Posterior vena cava (tissue), 2 donors: ENCODE measurements around the gene ABCC4. TPM values are rescaled to one million over a fixed set of nuclear protein-coding genes. Genes with fewer than 3 reads are reported as not detected.

ENCODE experiments used
- DNase-seq: peaks from one replicate; pipeline ENCODE4 v3.0.0-alpha.2; 2020; ENCODE audit warnings: low spot score
- intact Hi-C, 2 donors: fragments of 100-400 bp; cut with DNase I; formaldehyde crosslinking; loops; one replicate each; pipeline versions ENCODE4 v1.14.1 to v1.14.2; 2022 to 2023
- long read RNA-seq, 2 donors: library from polyadenylated mRNA; unstranded; transcript quantifications; one replicate each; pipeline ENCODE4 v2.0.0, GENCODE V29; 2020 to 2021
- total RNA-seq, 2 donors: library from RNA; stranded (reverse); fragmentation: NEBNext Ultra II Directional; extraction: Animal tissue kit (Norgen Biotek cat#: 25700); gene quantifications; one replicate each; pipeline ENCODE4 v1.2.1, GENCODE V29; 2021
- donor health status: DM: yes; HTN: yes; CAD: no.
- donor health status: DM: yes; HTN: yes; CAD: no.

The ABCC4 gene, protein sequence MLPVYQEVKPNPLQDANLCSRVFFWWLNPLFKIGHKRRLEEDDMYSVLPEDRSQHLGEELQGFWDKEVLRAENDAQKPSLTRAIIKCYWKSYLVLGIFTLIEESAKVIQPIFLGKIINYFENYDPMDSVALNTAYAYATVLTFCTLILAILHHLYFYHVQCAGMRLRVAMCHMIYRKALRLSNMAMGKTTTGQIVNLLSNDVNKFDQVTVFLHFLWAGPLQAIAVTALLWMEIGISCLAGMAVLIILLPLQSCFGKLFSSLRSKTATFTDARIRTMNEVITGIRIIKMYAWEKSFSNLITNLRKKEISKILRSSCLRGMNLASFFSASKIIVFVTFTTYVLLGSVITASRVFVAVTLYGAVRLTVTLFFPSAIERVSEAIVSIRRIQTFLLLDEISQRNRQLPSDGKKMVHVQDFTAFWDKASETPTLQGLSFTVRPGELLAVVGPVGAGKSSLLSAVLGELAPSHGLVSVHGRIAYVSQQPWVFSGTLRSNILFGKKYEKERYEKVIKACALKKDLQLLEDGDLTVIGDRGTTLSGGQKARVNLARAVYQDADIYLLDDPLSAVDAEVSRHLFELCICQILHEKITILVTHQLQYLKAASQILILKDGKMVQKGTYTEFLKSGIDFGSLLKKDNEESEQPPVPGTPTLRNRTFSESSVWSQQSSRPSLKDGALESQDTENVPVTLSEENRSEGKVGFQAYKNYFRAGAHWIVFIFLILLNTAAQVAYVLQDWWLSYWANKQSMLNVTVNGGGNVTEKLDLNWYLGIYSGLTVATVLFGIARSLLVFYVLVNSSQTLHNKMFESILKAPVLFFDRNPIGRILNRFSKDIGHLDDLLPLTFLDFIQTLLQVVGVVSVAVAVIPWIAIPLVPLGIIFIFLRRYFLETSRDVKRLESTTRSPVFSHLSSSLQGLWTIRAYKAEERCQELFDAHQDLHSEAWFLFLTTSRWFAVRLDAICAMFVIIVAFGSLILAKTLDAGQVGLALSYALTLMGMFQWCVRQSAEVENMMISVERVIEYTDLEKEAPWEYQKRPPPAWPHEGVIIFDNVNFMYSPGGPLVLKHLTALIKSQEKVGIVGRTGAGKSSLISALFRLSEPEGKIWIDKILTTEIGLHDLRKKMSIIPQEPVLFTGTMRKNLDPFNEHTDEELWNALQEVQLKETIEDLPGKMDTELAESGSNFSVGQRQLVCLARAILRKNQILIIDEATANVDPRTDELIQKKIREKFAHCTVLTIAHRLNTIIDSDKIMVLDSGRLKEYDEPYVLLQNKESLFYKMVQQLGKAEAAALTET (N-terminal part only)
- 10 to 100 TPM; 10.5 to 16.2 TPM for total RNA-seq
- long read RNA-seq, donor 1, full-length matches to known transcripts = 3 of 11 reads
- long read RNA-seq, donor 1, partial matches to known transcripts = 2 of 11 reads
- long read RNA-seq, donor 1, other reads (novel, unspliced or antisense) = 6 of 11 reads
- long read RNA-seq, donor 2, partial matches to known transcripts = 4 of 4 reads
- long read RNA-seq, donor 2, other reads (novel, unspliced or antisense) = 0 of 4 reads

DNA sequence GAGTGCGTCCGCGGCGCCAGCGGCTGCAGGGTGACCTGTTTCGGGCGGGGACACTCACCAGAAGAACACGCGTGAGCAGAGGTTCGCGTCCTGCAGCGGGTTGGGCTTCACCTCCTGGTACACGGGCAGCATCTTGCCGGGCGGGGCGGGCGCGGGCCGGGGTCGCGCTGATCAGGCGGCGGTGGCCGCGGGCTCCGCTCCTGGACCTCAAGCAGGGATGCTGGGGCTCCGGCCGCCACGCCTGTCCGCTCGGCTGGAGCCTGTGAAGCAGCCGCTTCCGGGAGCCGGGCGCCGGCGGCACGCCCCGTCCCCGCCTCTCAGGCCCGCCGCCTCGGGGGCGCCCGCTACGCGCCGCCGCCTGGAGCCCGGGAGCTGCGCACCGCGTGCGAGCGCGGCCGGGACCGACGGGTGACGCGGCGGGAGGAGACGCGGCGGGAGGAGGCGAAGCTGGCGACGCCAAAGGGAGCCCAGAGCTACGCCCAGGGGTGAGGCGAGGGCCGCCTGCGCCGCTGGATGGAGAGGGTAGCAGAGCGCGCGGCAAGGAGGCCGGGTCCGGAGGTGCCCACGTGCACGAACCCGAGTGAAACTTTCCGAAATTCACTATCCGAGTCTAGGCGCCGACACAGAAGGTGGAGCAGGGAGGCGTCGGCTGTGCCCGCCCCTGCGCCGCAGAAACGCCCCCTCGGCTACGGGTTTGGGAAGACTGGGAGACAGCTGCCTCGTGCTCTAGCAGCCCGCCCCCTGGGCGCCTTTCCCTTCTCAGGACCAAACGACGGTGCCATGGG lies at the start of gene ABCC4:
ABCC4 (minus strand) TSS at position 269 of the 785 bp plus-strand sequence; CDS start at position 132, 137 bp downstream.
- peak; percentile 89 for DNase-seq
- intact Hi-C loops = no loop called here

DNA sequence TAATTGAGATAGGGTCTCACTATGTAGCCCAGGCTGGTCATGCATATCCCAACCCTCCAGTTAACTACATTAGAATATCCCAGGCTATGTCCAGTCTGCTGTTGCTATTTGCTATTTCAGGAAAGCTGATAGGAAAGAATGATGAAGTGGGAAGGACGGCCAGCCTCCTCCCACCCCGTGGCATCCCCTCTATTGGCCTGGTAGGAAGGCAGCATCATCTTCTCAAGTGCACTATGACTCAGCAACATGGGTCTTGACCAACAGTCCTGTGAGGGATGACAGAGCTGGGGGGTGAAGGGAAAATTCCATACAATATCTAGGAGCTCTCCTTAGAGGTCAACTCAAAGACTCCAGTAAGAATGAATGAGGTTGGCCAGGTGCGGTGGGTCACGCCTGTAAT lies 48.0 kb upstream of the ABCC4 start:
- DNase-seq = no peak
- intact Hi-C loops = no loop called here

DNA sequence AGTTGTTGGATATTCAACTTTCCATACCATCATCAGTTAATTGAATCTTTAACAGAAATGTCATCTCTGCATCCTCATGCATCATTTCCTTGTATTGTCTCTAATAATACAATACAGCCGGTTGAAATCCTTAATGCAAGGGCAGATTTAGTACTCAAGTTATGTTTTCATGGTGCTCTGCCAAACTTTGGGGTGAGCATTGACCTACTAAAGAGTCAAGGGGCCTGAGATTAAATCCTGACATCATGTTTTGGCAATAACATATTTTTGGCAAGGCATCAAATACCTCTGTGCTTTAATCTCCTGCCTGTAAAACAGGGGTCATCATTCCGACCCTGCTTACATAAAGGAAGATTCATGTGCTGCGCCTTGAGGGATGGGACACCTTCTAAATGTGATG lies 42.7 kb upstream of the ABCC4 start:
- intact Hi-C loops = no loop called here
- DNase-seq = no peak

DNA sequence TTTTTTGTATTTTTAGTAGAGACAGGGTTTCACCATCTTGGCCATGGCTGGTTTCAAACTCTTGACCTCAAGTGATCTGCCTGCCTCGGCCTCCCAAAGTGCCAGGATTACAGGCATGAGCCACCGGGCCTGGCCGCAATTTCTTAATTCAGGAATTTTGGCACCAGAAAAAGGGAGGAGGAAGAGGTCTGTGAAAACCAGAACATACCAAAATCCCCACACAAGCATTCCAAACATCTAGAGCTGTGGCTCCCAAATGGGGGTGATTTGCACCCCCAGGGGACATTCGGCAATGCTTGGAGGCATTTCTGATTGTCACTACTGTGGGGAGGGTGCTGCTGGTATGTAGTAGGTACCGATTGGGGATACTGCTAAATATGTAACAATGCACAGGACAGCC lies 40.2 kb upstream of the ABCC4 start:
- no peak for DNase-seq
- intact Hi-C loops = no loop called here

DNA sequence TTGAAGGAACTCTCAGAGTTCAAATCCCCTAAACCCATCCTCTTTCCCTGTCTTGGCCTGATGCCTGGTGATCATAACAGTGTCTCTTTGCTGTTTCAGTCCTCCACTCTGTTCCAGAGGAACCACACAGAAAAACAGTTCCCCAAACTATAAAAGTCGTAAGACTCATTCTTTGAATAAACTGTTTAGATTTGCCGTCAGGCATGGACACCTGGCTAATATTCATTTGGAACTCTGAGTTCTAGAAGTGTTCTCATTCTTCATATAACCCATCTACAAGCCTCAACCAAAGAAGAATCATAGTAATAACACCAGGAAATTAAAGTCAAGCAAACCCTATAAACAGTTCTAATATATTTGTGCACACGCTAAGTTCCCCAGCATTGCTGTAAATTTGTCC lies 37.7 kb upstream of the ABCC4 start:
- intact Hi-C loops = no loop called here
- no peak for DNase-seq

DNA sequence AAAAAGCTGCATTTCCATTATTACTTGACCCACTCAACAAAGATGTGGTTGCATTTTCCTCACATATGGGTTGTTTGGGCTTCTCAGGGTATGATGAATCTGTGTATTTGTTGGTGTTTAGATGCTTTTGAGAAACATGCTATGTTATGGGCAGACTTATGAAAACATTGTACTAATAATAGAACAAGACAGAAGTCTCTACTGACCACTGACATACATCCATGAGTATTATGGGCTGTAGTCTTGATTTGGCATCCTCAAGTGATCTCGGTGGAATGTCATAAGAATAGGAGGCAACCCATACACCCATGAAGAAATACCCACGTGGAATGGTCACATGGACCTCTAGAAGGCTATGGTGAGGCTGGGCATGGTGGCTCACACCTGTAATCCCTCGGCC lies 36.3 kb upstream of the ABCC4 start:
- DNase-seq = no peak
- intact Hi-C loops = no loop called here

DNA sequence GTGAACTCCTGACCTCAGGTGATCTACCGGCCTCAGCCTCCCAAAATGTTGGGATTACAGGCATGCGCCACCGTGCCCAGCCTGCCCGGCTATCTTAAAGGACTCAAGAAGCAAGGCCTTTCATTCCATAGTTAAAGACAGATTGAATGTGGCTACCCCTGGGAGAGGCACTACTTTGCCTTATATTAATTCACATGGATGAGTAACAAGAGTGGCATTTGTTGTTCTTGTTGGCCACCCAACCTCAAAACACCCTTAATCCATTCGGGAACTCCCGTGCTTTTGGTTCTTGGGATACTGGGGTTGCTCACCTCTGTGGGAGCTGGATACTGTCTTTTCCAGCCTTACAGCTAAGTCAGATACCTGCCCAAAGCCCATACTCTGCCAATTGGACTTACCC lies 34.4 kb upstream of the ABCC4 start:
- peak; percentile 62 for DNase-seq
- intact Hi-C loops = no loop called here

DNA sequence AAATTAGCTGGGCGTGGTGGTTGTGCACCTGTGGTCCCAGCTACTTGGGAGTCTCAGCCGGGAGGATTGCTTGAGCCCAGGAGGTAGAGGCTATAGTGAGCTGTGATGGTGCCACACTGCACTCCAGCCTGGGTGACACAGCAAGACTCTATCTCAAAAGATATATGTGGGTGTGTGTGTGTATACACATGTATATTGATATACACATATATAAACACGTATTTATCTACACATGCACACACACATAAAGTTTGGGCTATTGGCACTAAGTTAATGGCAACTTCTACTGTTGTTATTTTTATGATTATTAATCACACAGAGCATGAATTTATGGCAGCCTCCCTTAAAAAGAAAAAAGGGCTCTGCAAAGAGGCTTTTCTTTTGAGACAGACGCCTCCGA lies 27.1 kb upstream of the ABCC4 start:
- intact Hi-C loops = no loop called here
- DNase-seq = no peak

DNA sequence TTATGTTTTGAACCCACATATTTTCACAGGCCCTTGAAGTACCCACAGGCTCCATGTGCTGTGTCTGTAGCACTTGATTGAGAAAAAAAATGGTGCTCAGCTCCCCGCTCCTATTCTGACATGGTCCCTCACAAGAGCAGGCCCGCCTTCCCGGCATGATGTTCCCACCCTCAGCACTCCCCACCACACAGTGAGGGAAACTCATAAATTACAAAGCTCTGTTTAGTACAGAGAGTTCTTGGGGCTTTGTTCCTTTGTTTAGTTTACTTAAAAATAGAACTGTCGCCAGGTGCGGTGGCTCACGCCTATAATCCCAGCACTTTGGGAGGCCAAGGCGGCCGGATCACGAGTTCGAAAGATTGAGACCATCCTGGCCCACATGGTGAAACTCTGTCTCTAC lies 25.9 kb upstream of the ABCC4 start:
- intact Hi-C loops = no loop called here

DNA sequence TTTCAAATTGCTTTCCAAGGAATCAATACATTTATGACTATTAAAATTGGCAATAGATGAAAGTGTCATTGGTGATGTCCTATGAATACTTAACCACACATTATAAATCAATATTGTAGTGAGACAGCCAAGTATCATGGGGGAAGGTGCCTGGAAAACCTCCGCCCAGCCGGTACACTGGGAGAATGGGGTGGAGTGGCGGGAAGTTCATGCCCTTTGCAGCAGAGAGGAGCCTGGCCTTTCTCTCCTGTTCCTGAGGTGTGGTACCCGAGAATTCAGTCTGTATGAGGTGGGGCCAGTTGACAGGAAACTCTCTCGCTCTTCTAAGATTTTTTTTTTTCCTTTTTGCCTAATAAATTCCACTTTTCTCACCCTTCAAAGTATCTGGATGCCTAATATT lies 25.4 kb upstream of the ABCC4 start:
- intact Hi-C loops = no loop called here
- peak; percentile 32 for DNase-seq

More for the DNA sequence above, 25.9 kb upstream of the ABCC4 start:
- peak; percentile 63 for DNase-seq

DNA sequence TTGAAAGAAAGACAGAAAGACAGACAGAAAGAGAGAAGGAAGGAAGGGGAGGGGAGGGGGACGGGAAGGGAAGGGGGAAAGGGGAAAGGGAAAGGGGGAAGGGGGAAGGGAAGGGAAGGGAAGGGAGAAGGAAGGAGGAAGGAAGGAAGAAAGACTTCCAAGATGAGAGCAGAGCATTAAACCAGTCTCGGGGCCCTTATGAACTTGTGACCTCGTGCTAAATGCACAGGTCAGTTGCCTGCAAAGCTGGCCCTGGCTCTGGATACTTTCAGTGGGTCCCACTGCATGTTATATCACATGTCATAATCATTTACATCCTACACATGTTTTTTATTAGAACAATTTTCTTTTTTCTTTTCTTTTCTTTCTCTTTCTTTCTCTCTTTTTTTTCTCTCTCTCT lies 24.2 kb upstream of the ABCC4 start:
- intact Hi-C loops = no loop called here
- DNase-seq = no peak

DNA sequence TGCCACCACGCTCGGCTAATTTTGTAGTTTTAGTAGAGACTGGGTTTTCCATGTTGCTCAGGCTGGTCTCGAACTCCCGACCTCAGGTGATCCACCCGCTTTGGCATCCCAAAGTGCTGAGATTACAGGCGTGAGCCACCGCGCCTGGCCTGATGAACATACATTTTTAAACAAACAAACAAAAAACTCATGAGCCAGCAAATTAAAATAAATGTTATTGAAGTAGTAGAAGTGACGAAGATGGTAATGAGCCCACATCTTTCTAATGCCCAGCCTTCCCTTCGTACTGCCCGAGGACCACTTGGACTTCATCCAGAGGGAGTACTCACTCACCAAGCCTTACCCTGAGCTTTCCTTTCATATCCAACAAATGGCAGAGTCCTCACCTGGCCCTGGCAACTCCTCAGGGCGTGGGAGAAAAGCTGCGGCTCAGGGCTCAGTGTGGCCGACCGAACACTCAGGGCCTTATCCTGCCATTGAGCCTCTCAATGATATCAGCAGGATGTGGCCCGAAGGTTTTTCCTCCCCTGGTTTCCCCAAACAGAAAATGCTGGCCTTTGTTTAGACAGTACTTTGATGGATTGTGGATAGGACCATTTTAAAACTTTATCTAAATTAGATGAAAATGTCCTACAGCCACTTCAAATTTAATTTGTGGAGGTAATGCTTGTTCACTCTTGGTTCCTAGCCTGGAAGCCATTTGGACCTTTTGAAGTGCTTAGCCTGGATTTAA lies 22.8 kb upstream of the ABCC4 start:
- intact Hi-C loops = no loop called here
- DNase-seq = no peak

DNA sequence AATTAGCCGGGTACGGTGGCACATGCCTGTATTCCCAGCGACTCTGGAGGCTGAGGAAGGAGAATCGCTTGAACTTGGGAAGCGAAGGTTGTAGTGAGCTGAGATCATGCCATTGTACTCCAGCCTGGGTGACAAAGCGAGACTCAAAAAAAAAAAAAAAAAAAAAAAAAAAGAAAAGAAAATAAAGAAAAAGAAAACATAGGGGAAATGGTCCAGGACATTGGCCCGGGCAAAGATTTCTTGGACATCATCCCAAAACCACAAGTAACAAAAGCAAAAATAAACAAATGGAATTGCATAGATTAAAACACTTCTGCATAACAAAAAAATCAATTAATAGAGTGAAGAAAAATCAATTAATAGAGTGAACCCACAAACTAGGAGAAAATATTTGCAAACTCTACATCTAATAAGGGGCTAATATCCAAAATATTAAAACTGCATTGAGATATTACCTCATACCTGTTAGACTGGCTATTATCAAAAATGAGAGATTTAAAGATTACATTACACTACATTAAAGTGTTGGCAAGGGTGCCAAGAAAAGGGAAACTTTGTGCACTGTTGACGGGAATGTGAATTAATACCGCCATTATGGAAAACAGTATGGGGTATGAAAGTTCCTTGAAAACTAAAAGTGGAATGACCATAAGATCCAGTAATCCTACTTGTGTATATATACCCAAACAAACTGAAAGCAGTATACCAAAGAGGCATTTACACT lies 18.5 kb upstream of the ABCC4 start:
- DNase-seq = no peak
- intact Hi-C loops = no loop called here

DNA sequence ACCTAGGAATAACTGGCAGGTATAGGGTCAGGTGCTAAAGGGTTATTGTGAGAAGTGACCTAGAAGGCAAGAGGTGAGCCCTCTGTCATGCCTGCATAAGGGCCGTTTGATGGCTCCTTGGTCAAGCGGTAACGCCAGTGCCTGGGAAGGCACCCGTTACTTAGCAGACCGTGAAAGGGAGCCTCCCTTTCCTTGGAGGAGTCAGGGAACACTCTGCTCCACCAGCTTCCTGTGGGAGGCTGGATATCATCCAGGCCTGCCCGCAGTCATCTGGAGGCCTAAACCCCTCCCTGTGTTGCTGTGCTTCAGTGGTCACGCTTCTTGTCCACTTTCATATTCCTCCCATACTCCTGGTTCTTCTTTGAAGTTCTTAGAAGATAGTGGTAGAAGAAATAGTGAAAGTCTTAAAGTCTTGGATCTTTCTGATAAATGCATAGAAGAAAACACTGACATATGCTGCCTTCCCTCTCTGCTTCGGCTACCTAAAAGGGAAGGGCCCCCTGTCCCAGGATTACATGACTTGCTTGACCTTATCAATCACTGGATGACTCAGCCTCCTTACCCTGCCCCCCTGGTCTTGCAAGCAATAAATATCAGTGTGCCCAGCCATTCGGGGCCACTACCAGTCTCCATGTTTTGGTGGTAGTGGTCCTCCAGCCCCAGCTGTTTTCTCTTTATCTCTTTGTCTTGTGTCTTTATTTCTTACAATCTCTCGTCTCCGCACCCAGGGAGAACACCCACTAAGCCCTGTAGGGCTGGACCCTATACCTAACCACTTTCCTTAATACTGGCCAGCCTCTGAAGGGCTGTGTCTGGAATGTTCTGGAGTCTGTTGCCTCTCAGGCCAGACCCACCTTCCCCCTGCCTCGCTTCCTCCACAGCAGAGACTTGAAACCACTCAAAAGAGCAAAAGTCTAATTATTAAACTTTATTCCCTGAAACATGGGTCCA lies 16.1 kb upstream of the ABCC4 start:
- intact Hi-C loops = no loop called here
- peak; percentile 14 for DNase-seq

DNA sequence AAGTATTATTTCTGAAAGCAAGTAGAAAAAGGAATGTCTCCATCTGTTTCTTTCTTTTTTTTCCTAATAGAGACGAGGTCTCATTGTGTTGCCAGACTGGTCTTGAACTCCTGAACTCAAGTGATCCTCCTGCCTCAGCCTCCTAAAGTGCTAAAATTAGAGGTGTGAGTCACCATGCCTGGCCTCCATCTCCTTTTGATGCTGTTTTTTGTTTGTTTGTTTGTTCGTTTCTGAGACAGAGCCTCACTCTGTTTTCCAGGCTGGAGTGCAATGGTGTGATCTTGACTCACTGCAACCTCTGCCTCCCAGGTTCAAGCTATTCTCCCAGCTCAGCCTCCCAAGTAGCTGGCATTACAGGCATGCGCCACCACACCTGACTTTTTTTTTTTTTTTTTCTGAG lies 14.5 kb upstream of the ABCC4 start:
- DNase-seq = peak; percentile 3

DNA sequence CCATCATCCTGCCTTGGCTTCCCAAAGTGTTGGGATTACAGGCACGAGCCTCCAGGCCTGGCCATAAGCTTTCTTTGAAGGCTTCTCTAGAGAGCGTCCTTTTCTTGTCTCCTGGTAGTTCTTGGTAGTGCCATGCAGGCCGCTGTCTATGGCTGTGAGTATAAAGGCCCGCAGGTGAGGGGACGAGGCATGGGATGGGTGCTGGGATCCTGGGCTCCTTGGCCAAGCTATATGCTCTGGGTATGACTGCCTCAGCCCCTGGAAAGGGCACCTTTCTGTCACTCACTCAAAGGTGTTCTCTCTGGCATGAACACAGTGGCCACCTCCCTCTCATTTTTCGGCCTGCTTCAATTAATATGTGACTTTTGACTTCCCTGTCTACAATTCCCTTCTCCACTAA lies 6.3 kb upstream of the ABCC4 start:
- intact Hi-C loops = no loop called here

More for the DNA sequence above, 14.5 kb upstream of the ABCC4 start:
- intact Hi-C loops = no loop called here

More for the DNA sequence above, 6.3 kb upstream of the ABCC4 start:
- no peak for DNase-seq
